GM19397 (cell line): ENCODE data around the gene OR2V1.

Experiments used
- ATAC-seq: cut with Tn5 transposase; IDR thresholded peaks from one replicate; pipeline ENCODE4 v1.9.1; 2021; ENCODE audit warnings: mild to moderate bottlenecking, moderate library complexity; ENCODE audit not compliant: unreplicated experiment

The OR2V1 gene

DNA sequence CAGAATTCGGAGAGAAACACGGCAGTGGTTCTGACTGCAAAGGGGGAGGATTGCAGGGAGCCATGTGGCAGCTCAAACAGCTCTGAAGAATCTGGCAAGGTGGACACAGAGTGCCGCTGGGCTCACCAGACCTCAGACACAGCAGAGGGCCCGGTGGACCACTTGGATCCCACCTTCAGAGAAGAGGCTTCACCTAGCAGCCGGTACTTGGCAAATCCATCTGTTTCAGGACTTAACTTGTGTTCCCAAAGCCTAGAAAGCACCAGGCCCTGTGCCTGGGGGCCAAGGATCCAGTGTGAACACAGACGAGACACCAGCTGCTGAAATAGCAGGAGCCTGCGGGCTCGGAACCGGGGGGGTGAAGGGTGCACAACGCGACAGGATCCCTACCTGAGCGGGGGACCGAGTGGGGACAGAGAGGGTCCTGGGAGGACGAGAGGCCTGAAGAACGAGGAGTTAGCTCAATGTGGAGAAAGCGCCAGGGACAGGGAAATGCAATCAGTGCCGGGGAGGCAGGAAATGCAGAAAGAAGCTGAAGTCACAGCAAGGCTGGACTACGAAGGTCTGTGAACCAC, 46.3 kb downstream of the OR2V1 start:
- ATAC-seq = no peak

- ATAC-seq = no peak
Measured at GRCh38 chr5:181081989-181082388, 49.0 kb downstream of the OR2V1 start.

DNA sequence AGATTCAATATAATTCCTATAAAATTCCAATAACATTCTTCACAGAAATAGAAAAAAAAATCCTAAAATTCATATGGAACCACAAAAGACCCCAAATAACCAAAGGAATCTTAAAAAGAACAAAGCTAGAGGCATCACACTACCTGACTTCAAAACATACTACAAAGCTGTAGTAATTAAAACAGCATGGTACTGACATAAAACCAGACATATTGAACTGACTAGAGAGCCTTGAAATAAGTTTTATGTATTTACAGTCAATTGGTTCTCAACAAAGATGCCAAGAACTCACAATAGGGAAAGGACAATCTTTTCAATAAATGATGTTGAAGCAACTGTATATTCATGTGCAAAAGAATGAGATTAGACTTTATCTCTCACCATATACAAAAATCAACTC, 54.0 kb downstream of the OR2V1 start:
- ATAC-seq = no peak
